SU-DHL-6 (cell line): Measurements from ENCODE around the gene AQP6.

ENCODE experiments used
- EZH2phosphoT487 ChIP-seq: fragments of 200-600 bp; sonication (generic), shearing (Covaris generic); conservative IDR thresholded peaks from 2 replicates; pipeline ENCODE4 v1.6.1; 2018; ENCODE audit warnings: mild to moderate bottlenecking, antibody characterized with exemption, low read length, moderate library complexity, mixed read lengths
- TF ChIP-seq, protein P1 (sequence below): fragments of 200-600 bp; sonication (generic); IDR thresholded peaks from one replicate; pipeline ENCODE4 v1.5.1; 2017; ENCODE audit warnings: antibody characterized with exemption, mild to moderate bottlenecking, low read length, moderate library complexity; ENCODE audit not compliant: insufficient read depth, poor library complexity, severe bottlenecking

- no peak for TF ChIP-seq EZH2phosphoT487
- TF ChIP-seq, protein P1, sequence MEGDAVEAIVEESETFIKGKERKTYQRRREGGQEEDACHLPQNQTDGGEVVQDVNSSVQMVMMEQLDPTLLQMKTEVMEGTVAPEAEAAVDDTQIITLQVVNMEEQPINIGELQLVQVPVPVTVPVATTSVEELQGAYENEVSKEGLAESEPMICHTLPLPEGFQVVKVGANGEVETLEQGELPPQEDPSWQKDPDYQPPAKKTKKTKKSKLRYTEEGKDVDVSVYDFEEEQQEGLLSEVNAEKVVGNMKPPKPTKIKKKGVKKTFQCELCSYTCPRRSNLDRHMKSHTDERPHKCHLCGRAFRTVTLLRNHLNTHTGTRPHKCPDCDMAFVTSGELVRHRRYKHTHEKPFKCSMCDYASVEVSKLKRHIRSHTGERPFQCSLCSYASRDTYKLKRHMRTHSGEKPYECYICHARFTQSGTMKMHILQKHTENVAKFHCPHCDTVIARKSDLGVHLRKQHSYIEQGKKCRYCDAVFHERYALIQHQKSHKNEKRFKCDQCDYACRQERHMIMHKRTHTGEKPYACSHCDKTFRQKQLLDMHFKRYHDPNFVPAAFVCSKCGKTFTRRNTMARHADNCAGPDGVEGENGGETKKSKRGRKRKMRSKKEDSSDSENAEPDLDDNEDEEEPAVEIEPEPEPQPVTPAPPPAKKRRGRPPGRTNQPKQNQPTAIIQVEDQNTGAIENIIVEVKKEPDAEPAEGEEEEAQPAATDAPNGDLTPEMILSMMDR = no peak
These were observed 12.0 kb downstream of the AQP6 start for GRCh38 chr12:49984476-49985359.
